ENCODE results near the gene UGT1A7.
"Not testable (repeated sequence)": the region's sequence is repeated elsewhere in the genome, so short reads cannot be mapped to it uniquely, and the experiment has no call there.

Gene UGT1A7

GRCh38 chr2:233680361-233681045 lies 1.2 kb upstream of the UGT1A7 start:
- no peak for DNase-seq (ENCODE audit: low read depth)

- no peak for DNase-seq (ENCODE audit: low read depth)
Measured at GRCh38 chr2:233684640-233685039, 2.9 kb downstream of the UGT1A7 start.

GRCh38 chr2:233686928-233687327 lies 5.2 kb downstream of the UGT1A7 start:
- no peak for DNase-seq (ENCODE audit: low read depth)

- no peak for DNase-seq (ENCODE audit: low read depth)
Measured at GRCh38 chr2:233688341-233688740, 6.6 kb downstream of the UGT1A7 start.

GRCh38 chr2:233689031-233689430 lies 7.3 kb downstream of the UGT1A7 start:
- no peak for DNase-seq (ENCODE audit: low read depth)

- no peak for DNase-seq (ENCODE audit: low read depth)
Measured at GRCh38 chr2:233689501-233689900, 7.8 kb downstream of the UGT1A7 start.

- DNase-seq (ENCODE audit: low read depth) = no peak
Measured at GRCh38 chr2:233690444-233690843, 8.7 kb downstream of the UGT1A7 start.

GRCh38 chr2:233691443-233692433 lies 10.0 kb downstream of the UGT1A7 start:
- DNase-seq (ENCODE audit: low read depth) = no peak

- no peak for DNase-seq (ENCODE audit: low read depth)
Measured at GRCh38 chr2:233692648-233693047, 10.9 kb downstream of the UGT1A7 start, which contains the start of gene UGT1A6. Gene UGT1A6 (plus strand): TSS chr2:233692890. CDS start chr2:233693005, 115 bp downstream.

GRCh38 chr2:233693963-233694362 lies 12.3 kb downstream of the UGT1A7 start:
- DNase-seq (ENCODE audit: low read depth) = no peak

GRCh38 chr2:233698740-233699139 lies 17.0 kb downstream of the UGT1A7 start:
- no peak for DNase-seq (ENCODE audit: low read depth)

GRCh38 chr2:233699424-233700027 lies 17.8 kb downstream of the UGT1A7 start:
- DNase-seq (ENCODE audit: low read depth) = no peak

GRCh38 chr2:233700028-233700635 lies 18.4 kb downstream of the UGT1A7 start:
- no peak for DNase-seq (ENCODE audit: low read depth)

GRCh38 chr2:233700842-233701241 lies 19.1 kb downstream of the UGT1A7 start:
- not testable (repeated sequence) for DNase-seq (ENCODE audit: low read depth)

GRCh38 chr2:233702238-233702637 lies 20.5 kb downstream of the UGT1A7 start:
- DNase-seq (ENCODE audit: low read depth) = no peak

- DNase-seq (ENCODE audit: low read depth) = no peak
Measured at GRCh38 chr2:233705911-233706506, 24.3 kb downstream of the UGT1A7 start.

GRCh38 chr2:233706720-233707119 lies 25.0 kb downstream of the UGT1A7 start:
- no peak for DNase-seq (ENCODE audit: low read depth)

- no peak for DNase-seq (ENCODE audit: low read depth)
Measured at GRCh38 chr2:233707940-233708644, 26.4 kb downstream of the UGT1A7 start.

GRCh38 chr2:233708942-233709341 lies 27.2 kb downstream of the UGT1A7 start:
- no peak for DNase-seq (ENCODE audit: low read depth)

GRCh38 chr2:233711312-233712008 lies 29.8 kb downstream of the UGT1A7 start:
- DNase-seq (ENCODE audit: low read depth) = peak; percentile 17
